Measurements from ENCODE around the gene INSIG1.

GRCh38 chr7:155296006-155296787, 1.5 kb upstream of the INSIG1 start:
- TF ChIP-seq RARB (CRISPR knock-in tag; IDR thresholded peaks at IDR 0.05) (no peak), ZFP3 (CRISPR knock-in tag; IDR thresholded peaks at IDR 0.05) (no peak), CREB5 (CRISPR knock-in tag; IDR thresholded peaks at IDR 0.05; ENCODE audit: low read depth) (no peak), ZNF565 (CRISPR knock-in tag; conservative IDR thresholded peaks at IDR 0.05; ENCODE audit: low read depth) (no peak), TCF4 (CRISPR knock-in tag; IDR thresholded peaks at IDR 0.05; ENCODE audit: borderline replicate concordance) (no peak), POU6F1 (CRISPR knock-in tag; IDR thresholded peaks at IDR 0.05; ENCODE audit: borderline replicate concordance, low read depth) (no peak), PPARA (CRISPR knock-in tag; IDR thresholded peaks at IDR 0.05; ENCODE audit: borderline replicate concordance) (no peak), GLIS3 (CRISPR knock-in tag; IDR thresholded peaks at IDR 0.05) (no peak)

All from SK-N-SH treated with all-trans-retinoic acid at 6 μM for 48 hours (cell line).